B cell (primary cell): ENCODE measurements around the gene NPAS2. TPM values are rescaled to one million over a fixed set of nuclear protein-coding genes. Genes with fewer than 3 reads are reported as not detected.

Experiments
- ATAC-seq: fragments of 200-7000 bp; cut with Tn5 transposase; one replicate; pipeline ENCODE4 v1.10.0; 2021; ENCODE audit warnings: low read depth, mild to moderate bottlenecking, moderate number of reproducible peaks, moderate library complexity
- CTCF ChIA-PET: fragments of 350-600 bp; sonication (Branson Sonifier 250); formaldehyde crosslinking; loops from one replicate; lab custom pipeline; 2021; ENCODE audit warnings: antibody characterized with exemption, inconsistent platforms; lab: Charles Lee
- POLR2A ChIA-PET: fragments of 350-600 bp; sonication (Branson Sonifier 250); formaldehyde crosslinking; loops from one replicate; lab custom pipeline; 2021; ENCODE audit warnings: antibody characterized with exemption; lab: Charles Lee
- DNase-seq: peaks from one replicate; pipeline ENCODE4 v3.0.0; 2013
- H2AFZ ChIP-seq: 2 replicates; pipeline ENCODE4 v1.6.1; 2012; ENCODE audit warnings: mild to moderate bottlenecking, low read depth, low read length; ENCODE audit not compliant: insufficient read depth, poor library complexity, severe bottlenecking
- H3K27ac ChIP-seq, 2 donors: 1 replicate in 1 of 2; 2 replicates in 1 of 2; pipeline ENCODE4 v1.5.1; 2012 to 2013; ENCODE audit warnings: low read length in 2 of 2, mild to moderate bottlenecking in 2 of 2, moderate library complexity in 1 of 2
- H3K27me3 ChIP-seq, 4 experiments: fragments of 200-600 bp in 1 of 4; sonication (generic) in 1 of 4; replicated peaks in 1 of 4; 1 replicate in 2 of 4; 2 replicates in 2 of 4; pipeline versions ENCODE4 v1.6.1 to v1.7.0; 2013 to 2016; ENCODE audit warnings: low read length in 3 of 4, mild to moderate bottlenecking in 2 of 4, mixed read lengths in 1 of 4, moderate library complexity in 1 of 4; ENCODE audit not compliant: insufficient read depth in 4 of 4, control insufficient read depth in 3 of 4; ENCODE audit errors: control extremely low read depth in 1 of 4
- H3K36me3 ChIP-seq, 2 experiments: replicated peaks in 1 of 2; 1 replicate in 1 of 2; 2 replicates in 1 of 2; pipeline versions ENCODE4 v1.6.1 to v1.7.1; 2013; ENCODE audit warnings: low read length in 1 of 2; ENCODE audit not compliant: insufficient read depth in 2 of 2, control insufficient read depth in 1 of 2; ENCODE audit errors: control extremely low read depth in 1 of 2, extremely low read depth in 1 of 2
- H3K4me1 ChIP-seq, 2 donors: fragments of 200-600 bp in 1 of 2; sonication (generic) in 1 of 2; 1 replicate in 1 of 2; 2 replicates in 1 of 2; pipeline versions ENCODE4 v1.5.1 to v1.6.1; 2013 to 2017; ENCODE audit warnings: low read length in 2 of 2; ENCODE audit not compliant: control insufficient read depth in 2 of 2, insufficient read depth in 2 of 2
- H3K4me2 ChIP-seq: replicated peaks from 2 replicates; pipeline ENCODE3; 2012; ENCODE audit warnings: mild to moderate bottlenecking, low read depth, low read length; ENCODE audit not compliant: poor library complexity, severe bottlenecking
- H3K4me3 ChIP-seq, 5 experiments: fragments of 200-600 bp in 1 of 5; sonication (generic) in 1 of 5; 1 replicate in 3 of 5; 2 replicates in 2 of 5; pipeline versions ENCODE4 v1.5.1 to v1.7.0; 2011 to 2016; ENCODE audit warnings: low read length in 4 of 5, mild to moderate bottlenecking in 4 of 5, low read depth in 2 of 5, control low read depth in 1 of 5, moderate library complexity in 1 of 5; ENCODE audit not compliant: insufficient read depth in 1 of 5; ENCODE audit errors: control extremely low read depth in 1 of 5, extremely low read depth in 1 of 5
- H3K79me2 ChIP-seq: fragments of 200-600 bp; sonication (generic); one replicate; pipeline ENCODE4 v1.6.0; 2016; ENCODE audit warnings: low read length; ENCODE audit not compliant: control insufficient read depth, insufficient read depth
- H3K9ac ChIP-seq: fragments of 200-600 bp; sonication (generic); 2 replicates; pipeline ENCODE4 v1.6.1; 2017; ENCODE audit warnings: mild to moderate bottlenecking, low read length, moderate library complexity
- H3K9me3 ChIP-seq, 3 donors: one replicate each; pipeline versions ENCODE4 v1.6.1 to v1.7.1; 2013; ENCODE audit warnings: low read length in 2 of 3; ENCODE audit not compliant: control insufficient read depth in 2 of 3, insufficient read depth in 1 of 3; ENCODE audit errors: control extremely low read depth in 1 of 3
- H4K20me1 ChIP-seq: 2 replicates; pipeline ENCODE4 v1.6.0; 2012; ENCODE audit warnings: mild to moderate bottlenecking, low read length; ENCODE audit not compliant: insufficient read depth, control insufficient read depth, poor library complexity, severe bottlenecking
- H3K27ac Mint-ChIP-seq: one replicate; pipeline ENCODE4 v1.8.0; 2021; ENCODE audit warnings: mixed read lengths
- H3K27me3 Mint-ChIP-seq: one replicate; pipeline ENCODE4 v1.8.0; 2021; ENCODE audit warnings: mixed read lengths
- H3K4me1 Mint-ChIP-seq: one replicate; pipeline ENCODE4 v1.8.0; 2021; ENCODE audit warnings: mixed read lengths
- H3K4me3 Mint-ChIP-seq: one replicate; pipeline ENCODE4 v1.8.0; 2021; ENCODE audit warnings: mixed read lengths
- H3K9me3 Mint-ChIP-seq: one replicate; pipeline ENCODE4 v1.8.0; 2022; ENCODE audit warnings: mixed read lengths; ENCODE audit not compliant: insufficient read depth
- CTCF ChIP-seq: fragments of 200-600 bp; IDR thresholded peaks from one replicate; pipeline ENCODE4 v1.8.0; 2022; ENCODE audit warnings: antibody characterized with exemption, mild to moderate bottlenecking
- EZH2 ChIP-seq: IDR thresholded peaks from 2 replicates; pipeline ENCODE4 v1.6.1; 2012; ENCODE audit warnings: borderline replicate concordance, low read depth, mild to moderate bottlenecking, moderate library complexity, low read length; ENCODE audit not compliant: insufficient read depth, poor library complexity, severe bottlenecking
- WGBS: methylation state at CpG from one replicate; pipeline ENCODE4 v1.1.5; 2013; ENCODE audit warnings: missing lambda C conversion rate; ENCODE audit not compliant: insufficient coverage; 5-methylcytosine and 5-hydroxymethylcytosine counted together
- intact Hi-C: fragments of 100-400 bp; cut with micrococcal nuclease; formaldehyde crosslinking; loops from one replicate; pipeline ENCODE4 v1.10.0; 2022
- polyA plus RNA-seq: library from polyadenylated mRNA; depleted of rRNA; stranded (reverse); fragments of >200 nt; gene quantifications from 2 replicates; pipeline ENCODE4 v1.2.3, GENCODE V29; 2012
- total RNA-seq, 2 donors: library from RNA; stranded (reverse); fragments of 120-200 nt in 1 of 2; gene quantifications; 1 replicate in 1 of 2; 2 replicates in 1 of 2; pipeline versions ENCODE4 v1.2.3 to v1.2.4, GENCODE V29; 2013 to 2022

Gene NPAS2
- total and polyA plus RNA-seq, 2 donors (not counting 1 experiment from before 2014, with no cell fraction given) = not detected

DNA sequence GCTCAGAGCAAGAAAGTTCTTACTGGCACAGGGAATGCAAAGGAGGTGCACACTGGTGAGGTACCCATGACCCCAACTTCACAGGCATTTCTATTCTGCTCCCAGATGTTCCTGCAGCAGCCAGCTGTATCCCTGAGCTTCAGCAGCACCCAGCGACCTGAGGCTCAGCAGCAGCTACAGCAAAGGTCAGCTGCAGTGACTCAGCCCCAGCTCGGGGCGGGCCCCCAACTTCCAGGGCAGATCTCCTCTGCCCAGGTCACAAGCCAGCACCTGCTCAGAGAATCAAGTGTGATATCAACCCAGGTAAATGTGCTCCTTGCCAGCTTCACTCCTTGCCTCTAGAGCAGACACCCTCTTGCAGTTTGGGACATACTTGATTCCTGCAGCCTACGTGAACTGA is 168.0 kb downstream of the NPAS2 start:
- no peaks in the 10 kb centered on the region for H3K79me2 ChIP-seq
- H2AFZ ChIP-seq = no peak overlapping the region
- Mint-ChIP-seq H3K4me3 (no peak overlapping the region), H3K27me3 (peaks cover 10% of the 10 kb centered on the region), H3K4me1 (peaks cover 5% of the 10 kb centered on the region), H3K9me3 (no peaks in the 10 kb centered on the region), H3K27ac (no peak overlapping the region)
- DNase-seq (no peak), ATAC-seq (no peak)
- H4K20me1 ChIP-seq = no peaks in the 10 kb centered on the region
- no peaks in the 10 kb centered on the region for H3K36me3 ChIP-seq
- H3K27me3 ChIP-seq = peaks cover 0 to 4% (median 2%) of the 10 kb centered on the region in 4 experiments
- H3K9ac ChIP-seq = no peak overlapping the region
- H3K4me3 ChIP-seq = no peak overlapping the region
- TF ChIP-seq CTCF (no peak), EZH2 (no peak)
- H3K4me2 ChIP-seq = no peak overlapping the region
- ChIA-PET CTCF (interaction anchor here (1.0 to 5.9 kb wide), 7 partner anchors 11 to 725 kb away, joined by 3 to 88 read pairs (median 7); no protein-coding TSS in a partner anchor), POLR2A (no interaction called here)
- peaks cover 0 to 11% of the 10 kb centered on the region in 2 donors for H3K4me1 ChIP-seq
- intact Hi-C loops = no loop called here
- H3K27ac ChIP-seq = no peak overlapping the region
- WGBS = 84% methylated on average over 3 of the region's 4 CpGs
- H3K9me3 ChIP-seq = peaks cover 0 to 5% (median 0%) of the 10 kb centered on the region in 3 donors

GRCh38 chr2:100988630-100989417 is 168.9 kb downstream of the NPAS2 start:
- POLR2A ChIA-PET = no interaction called here
- DNase-seq = no peak
- Histone ChIP-seq H3K79me2 (no peaks in the 10 kb centered on the region), H3K9ac (no peak overlapping the region), H3K36me3 (no peaks in the 10 kb centered on the region), H3K27me3 (peaks cover 0 to 4% (median 2%) of the 10 kb centered on the region in 4 experiments), H4K20me1 (no peaks in the 10 kb centered on the region), H3K4me3 (no peak overlapping the region), H3K27ac (no peak overlapping the region), H2AFZ (no peak overlapping the region), H3K4me1 (peaks cover 0 to 11% of the 10 kb centered on the region in 2 donors), H3K9me3 (peaks cover 0 to 8% (median 0%) of the 10 kb centered on the region in 3 donors), H3K4me2 (no peak overlapping the region)
- 90% methylated on average over 5 of the region's 8 CpGs for WGBS
- H3K4me3 Mint-ChIP-seq = no peak overlapping the region
- H3K9me3 Mint-ChIP-seq = no peaks in the 10 kb centered on the region
- no peak overlapping the region for H3K27ac Mint-ChIP-seq
- TF ChIP-seq CTCF = no peak
- TF ChIP-seq EZH2 = no peak
- peaks cover 10% of the 10 kb centered on the region for H3K27me3 Mint-ChIP-seq
- ATAC-seq = no peak
- intact Hi-C loops = no loop called here
- CTCF ChIA-PET = interaction anchor here (1.5 to 5.9 kb wide), 3 partner anchors 12 to 726 kb away, joined by 3 to 88 read pairs (median 9); no protein-coding TSS in a partner anchor
- peaks cover 5% of the 10 kb centered on the region for H3K4me1 Mint-ChIP-seq
